ENCODE data around the gene CES3.
A peak's percentile ranks its signal among the peaks of the same experiment; 100 is the strongest.
"Not testable (repeated sequence)": the region's sequence is repeated elsewhere in the genome, so short reads cannot be mapped to it uniquely, and the experiment has no call there.

The CES3 gene

DNA sequence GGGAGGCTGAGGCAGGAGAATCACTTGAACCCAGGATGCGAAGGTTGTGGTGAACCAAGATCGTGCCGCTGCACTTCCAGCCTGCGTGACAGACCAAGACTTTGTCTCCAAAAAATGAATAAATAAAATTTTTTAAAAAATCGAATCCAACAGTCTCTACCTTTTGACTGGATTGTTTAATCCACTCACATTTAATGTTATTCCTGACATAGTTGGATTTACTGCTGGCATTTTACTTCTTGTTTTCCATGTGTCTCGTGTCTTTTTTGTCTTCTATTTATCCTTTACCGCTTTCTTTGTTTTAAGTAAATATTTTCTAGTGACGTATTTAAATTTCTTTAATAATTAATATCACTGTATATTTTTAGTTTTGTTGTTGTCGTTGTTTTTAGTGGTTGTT is 22.0 kb downstream of the CES3 start:
- Mint-ChIP-seq H3K27me3 (ENCODE audit: low read depth) (no peaks in the 10 kb centered on the region), H3K4me1 (ENCODE audit: low read depth) (peaks cover 59% of the 10 kb centered on the region)

DNA sequence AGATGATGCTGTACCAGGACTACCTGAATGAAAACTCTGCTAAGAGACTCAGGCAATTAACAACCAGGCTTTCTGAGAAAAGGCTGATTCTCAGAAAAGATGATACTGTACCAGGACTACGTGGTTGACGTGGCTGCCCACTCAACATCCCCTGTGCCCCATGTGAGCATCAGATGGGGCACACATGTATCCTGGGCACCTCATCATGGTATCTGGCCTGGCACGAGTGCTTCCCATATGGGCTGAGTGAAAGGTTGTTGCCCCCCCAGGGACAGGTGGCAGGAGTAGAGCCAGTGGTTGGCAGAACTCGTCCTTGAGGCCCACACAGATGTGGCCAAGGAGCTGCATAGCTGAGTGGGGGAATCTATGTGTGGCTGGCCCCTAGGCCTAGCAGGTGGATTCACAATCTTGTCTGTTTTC is 23.8 kb downstream of the CES3 start:
- Mint-ChIP-seq H3K9me3 (peaks cover 4% of the 10 kb centered on the region), H3K4me1 (ENCODE audit: low read depth) (peaks cover 53% of the 10 kb centered on the region), H3K4me3 (peak overlapping the region; percentile 22), H3K27me3 (ENCODE audit: low read depth) (no peaks in the 10 kb centered on the region), H3K27ac (peak overlapping the region; percentile 94), H3K36me3 (ENCODE audit: low read depth) (peaks cover 5% of the 10 kb centered on the region)

More for the DNA sequence above, 22.0 kb downstream of the CES3 start:
- Mint-ChIP-seq H3K36me3 (ENCODE audit: low read depth) (peaks cover 5% of the 10 kb centered on the region), H3K4me3 (no peak overlapping the region), H3K9me3 (peaks cover 4% of the 10 kb centered on the region), H3K27ac (peak overlapping the region; percentile 94)

DNA sequence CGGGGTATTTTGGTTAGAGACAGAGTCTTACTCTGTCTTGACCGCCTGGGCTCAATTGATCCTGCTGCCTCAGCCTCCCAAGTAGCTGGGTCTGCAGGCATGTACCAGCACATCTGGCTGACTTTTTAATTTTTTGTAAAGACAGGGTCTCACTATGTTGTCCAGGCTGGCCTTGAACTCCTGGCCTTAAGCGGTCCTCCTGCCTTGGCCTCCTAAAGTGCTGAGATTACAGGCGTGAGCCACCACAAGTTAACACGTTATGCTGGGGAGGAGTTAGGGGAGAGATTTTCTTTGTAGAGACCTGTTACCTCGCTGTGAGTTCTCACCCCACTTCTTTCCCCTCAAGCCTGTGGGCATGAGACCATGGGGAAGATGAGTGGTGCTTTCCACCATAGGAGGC is 25.5 kb downstream of the CES3 start:
- Mint-ChIP-seq H3K9me3 (peaks cover 4% of the 10 kb centered on the region), H3K4me1 (ENCODE audit: low read depth) (peaks cover 48% of the 10 kb centered on the region), H3K27me3 (ENCODE audit: low read depth) (no peaks in the 10 kb centered on the region), H3K4me3 (no peak overlapping the region), H3K36me3 (ENCODE audit: low read depth) (peaks cover 5% of the 10 kb centered on the region), H3K27ac (peak overlapping the region; percentile 74)

DNA sequence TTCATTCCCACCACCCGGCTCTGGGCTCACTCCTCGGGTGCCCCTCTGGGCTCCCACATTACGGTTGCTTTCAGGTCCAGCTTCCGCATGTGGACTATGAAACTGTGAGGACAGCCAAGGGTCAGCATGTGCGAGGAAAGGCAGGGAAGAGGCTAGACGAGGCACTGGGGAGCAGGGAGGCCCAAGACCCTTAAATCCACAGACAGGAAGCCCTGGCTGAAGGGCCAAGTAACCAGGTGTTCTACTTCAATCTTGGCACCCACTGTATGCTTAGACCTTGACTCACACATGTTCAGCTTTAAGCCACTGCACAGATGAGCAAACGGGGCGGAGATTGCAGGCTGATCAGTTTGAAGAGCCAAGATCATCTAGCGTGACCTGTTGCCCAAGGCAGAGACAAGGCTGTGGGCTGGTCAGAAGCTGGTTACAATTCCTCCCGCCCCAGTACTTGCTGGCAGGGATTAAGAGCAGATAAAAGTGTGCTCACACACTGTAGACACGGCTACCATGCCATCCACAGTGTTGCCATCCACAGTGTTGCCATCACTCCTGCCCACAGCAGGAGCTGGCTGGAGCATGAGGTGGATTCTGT is 27.2 kb downstream of the CES3 start, which contains the start of gene CES4A:
TSS of gene CES4A (plus strand) at position 393 of the 592 bp plus-strand sequence. CDS start at position 577, 184 bp downstream.
- peaks cover 40% of the 10 kb centered on the region for H3K4me1 Mint-ChIP-seq (ENCODE audit: low read depth)
- H3K27me3 Mint-ChIP-seq (ENCODE audit: low read depth) = no peaks in the 10 kb centered on the region
- H3K4me3 Mint-ChIP-seq = no peak within 1 kb of the TSS
- H3K9me3 Mint-ChIP-seq = peaks cover 4% of the 10 kb centered on the region
- peak within 1 kb of the TSS; percentile 81 for H3K27ac Mint-ChIP-seq
- H3K36me3 Mint-ChIP-seq (ENCODE audit: low read depth) = peaks cover 5% of the 10 kb centered on the region

DNA sequence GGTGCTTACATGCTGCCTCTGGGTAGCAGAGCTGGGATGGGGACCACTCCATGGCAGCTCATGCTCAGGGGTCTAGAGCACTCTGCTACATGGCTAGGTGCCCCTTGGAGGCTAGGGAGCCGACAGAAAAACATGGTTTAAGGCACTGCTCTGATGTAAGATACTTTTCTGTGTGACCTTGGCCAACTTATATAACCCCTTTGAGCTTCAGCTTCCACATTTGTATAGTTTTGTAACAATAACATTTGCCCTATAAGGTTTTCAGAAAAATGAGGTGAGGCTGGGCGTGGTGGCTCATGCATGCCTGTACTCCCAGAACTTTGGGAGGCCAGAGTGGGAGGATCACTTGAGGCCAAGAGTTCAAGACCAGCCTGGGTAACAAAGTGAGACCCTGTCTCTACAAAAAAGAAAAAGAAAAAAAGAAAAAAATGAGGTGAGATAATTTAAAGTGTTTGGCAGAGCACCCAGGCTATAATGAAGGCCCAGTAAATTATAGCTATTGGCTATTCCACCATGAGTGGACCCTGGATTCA is 30.5 kb downstream of the CES3 start:
- Mint-ChIP-seq H3K27ac (no peak overlapping the region), H3K27me3 (ENCODE audit: low read depth) (no peaks in the 10 kb centered on the region), H3K36me3 (ENCODE audit: low read depth) (peaks cover 3% of the 10 kb centered on the region), H3K9me3 (peaks cover 4% of the 10 kb centered on the region), H3K4me1 (ENCODE audit: low read depth) (peaks cover 15% of the 10 kb centered on the region), H3K4me3 (no peak overlapping the region)

DNA sequence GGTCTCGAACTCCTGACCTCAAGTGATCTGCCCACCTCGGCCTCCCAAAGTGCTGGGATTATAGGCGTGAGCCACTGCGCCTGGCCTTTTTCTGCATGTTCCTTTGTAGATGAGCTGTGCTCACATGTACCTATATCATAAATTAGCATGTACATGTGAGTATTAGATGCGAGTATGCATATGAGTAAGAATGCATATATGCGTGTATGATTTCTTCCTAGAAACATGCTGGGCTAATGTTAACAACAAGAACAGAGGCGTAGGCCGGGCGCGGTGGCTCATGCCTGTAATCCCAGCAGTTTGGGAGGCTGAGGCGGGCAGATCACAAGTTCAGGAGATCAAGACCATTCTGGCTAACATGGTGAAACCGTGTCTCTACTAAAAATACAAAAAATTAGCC is 32.5 kb downstream of the CES3 start:
- not testable (repeated sequence) for H3K4me1 Mint-ChIP-seq (ENCODE audit: low read depth); H3K27ac Mint-ChIP-seq; H3K36me3 Mint-ChIP-seq (ENCODE audit: low read depth); H3K9me3 Mint-ChIP-seq; H3K27me3 Mint-ChIP-seq (ENCODE audit: low read depth); H3K4me3 Mint-ChIP-seq

DNA sequence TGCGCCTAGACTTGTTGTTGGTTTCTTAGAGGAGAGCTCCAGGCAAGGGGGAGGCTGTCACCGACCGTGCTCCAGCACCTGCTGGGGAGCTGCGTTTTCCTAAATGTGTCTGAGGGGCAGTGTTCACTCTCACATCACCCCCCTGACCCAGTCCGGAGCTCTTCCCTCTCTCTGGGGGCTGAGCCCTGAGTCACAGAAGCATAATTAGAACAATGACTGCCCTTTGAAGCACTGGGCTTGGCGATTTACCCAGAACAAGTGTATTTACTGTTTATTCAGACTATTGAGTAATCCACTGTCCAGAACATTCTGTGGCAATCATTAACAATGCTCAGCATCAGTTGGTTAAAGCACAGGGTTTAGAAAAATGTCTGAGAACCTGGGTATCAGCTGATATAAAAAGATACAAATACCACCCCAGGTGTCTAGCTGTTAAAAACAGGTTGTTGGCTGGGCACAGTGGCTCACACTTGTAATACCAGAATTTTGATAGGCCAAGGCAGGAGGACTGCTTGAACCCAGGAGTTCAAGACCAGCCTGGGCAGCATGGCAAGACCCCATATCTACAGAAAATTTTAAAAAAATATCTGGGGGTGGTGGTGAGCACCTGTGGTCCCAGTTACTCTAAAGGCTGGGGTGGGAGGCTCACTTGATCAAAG is 35.4 kb downstream of the CES3 start:
- Mint-ChIP-seq H3K36me3 (ENCODE audit: low read depth) (peaks cover 2% of the 10 kb centered on the region), H3K4me3 (no peak overlapping the region), H3K27ac (no peak overlapping the region), H3K27me3 (ENCODE audit: low read depth) (no peaks in the 10 kb centered on the region), H3K4me1 (ENCODE audit: low read depth) (peaks cover 13% of the 10 kb centered on the region), H3K9me3 (no peaks in the 10 kb centered on the region)

DNA sequence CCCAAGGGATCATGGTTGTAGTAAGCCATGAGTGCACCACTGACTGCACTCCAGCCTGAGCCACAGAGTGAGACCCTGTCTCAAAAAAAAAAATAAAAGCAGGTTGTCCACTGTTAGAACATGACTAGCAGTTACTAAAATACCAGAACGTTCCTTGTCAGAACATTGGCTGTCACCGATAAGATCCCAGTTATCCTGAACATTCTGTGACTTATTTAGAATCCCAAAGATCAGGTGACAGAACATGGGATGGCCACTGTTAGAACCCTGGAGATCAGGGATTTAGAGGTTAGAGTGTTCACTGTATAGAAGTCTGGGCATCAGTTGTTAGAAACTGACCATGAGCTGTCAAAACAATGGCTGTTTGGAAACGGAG is 35.9 kb downstream of the CES3 start:
- Mint-ChIP-seq H3K4me3 (no peak overlapping the region), H3K36me3 (ENCODE audit: low read depth) (peaks cover 5% of the 10 kb centered on the region), H3K27ac (no peak overlapping the region)

DNA sequence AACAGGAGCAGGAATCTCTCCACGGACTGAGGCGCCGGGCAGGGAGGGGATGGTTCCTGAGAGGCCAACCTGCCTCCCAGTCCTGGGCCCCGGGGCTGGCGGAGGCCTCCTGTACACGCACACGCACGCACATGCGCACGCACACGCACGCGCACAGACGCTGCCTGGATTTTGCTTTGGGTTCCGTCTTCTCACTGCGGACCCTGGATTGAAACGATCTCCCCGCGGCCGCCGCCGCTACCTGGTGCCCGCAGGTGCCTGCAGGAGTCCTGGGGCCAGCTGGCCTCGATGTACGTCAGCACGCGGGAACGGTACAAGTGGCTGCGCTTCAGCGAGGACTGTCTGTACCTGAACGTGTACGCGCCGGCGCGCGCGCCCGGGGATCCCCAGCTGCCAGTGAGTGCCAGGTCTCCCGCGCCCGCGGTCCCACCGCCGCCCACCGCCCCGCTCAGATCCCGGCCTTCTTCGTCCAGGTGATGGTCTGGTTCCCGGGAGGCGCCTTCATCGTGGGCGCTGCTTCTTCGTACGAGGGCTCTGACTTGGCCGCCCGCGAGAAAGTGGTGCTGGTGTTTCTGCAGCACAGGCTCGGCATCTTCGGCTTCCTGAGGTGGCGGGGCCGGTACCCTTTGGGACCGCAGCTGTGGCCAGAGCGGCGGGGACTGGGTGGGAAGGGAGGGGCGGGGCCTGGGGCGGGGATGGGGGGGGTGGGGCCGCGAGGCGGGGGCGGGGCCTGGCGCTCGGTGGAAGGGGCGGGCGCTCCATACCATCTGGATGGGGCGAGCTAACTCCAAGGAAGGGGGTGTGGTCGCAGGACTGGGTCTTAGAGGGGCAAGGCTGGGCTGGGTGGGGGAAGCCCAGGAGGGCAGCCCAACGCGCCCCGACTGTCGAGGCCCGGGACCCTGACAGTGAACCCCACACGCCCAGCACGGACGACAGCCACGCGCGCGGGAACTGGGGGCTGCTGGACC is 39.6 kb downstream of the CES3 start:
- peak overlapping the region; percentile 70 for H3K4me3 Mint-ChIP-seq
- peak overlapping the region; percentile 78 for H3K27ac Mint-ChIP-seq
- H3K27me3 Mint-ChIP-seq (ENCODE audit: low read depth) = no peaks in the 10 kb centered on the region
- H3K9me3 Mint-ChIP-seq = no peaks in the 10 kb centered on the region
- H3K4me1 Mint-ChIP-seq (ENCODE audit: low read depth) = peaks cover 28% of the 10 kb centered on the region
- peaks cover 20% of the 10 kb centered on the region for H3K36me3 Mint-ChIP-seq (ENCODE audit: low read depth)

More for the DNA sequence above, 35.9 kb downstream of the CES3 start:
- H3K9me3 Mint-ChIP-seq = no peaks in the 10 kb centered on the region
- peaks cover 17% of the 10 kb centered on the region for H3K4me1 Mint-ChIP-seq (ENCODE audit: low read depth)
- no peaks in the 10 kb centered on the region for H3K27me3 Mint-ChIP-seq (ENCODE audit: low read depth)

DNA sequence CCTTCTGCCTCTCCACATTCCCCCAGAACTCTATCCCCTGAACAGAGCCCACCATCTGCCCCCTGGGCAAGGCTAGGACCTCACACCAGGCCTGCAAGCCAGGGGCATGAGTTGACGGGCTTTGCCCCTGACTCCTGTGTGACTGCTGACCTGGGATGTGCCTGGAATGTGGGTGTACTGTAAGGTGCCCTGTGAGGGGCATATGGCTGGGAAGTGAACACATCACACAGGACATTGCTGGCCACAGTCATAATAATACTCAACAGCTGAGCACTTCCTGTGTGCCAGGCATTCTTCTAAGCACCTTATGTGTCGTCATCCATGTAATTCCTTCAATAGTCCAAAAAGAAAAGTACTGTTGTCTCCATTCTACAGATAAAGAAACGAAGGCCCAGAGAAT is 40.7 kb downstream of the CES3 start:
- peak overlapping the region; percentile 27 for H3K27ac Mint-ChIP-seq
- H3K36me3 Mint-ChIP-seq (ENCODE audit: low read depth) = peaks cover 23% of the 10 kb centered on the region

DNA sequence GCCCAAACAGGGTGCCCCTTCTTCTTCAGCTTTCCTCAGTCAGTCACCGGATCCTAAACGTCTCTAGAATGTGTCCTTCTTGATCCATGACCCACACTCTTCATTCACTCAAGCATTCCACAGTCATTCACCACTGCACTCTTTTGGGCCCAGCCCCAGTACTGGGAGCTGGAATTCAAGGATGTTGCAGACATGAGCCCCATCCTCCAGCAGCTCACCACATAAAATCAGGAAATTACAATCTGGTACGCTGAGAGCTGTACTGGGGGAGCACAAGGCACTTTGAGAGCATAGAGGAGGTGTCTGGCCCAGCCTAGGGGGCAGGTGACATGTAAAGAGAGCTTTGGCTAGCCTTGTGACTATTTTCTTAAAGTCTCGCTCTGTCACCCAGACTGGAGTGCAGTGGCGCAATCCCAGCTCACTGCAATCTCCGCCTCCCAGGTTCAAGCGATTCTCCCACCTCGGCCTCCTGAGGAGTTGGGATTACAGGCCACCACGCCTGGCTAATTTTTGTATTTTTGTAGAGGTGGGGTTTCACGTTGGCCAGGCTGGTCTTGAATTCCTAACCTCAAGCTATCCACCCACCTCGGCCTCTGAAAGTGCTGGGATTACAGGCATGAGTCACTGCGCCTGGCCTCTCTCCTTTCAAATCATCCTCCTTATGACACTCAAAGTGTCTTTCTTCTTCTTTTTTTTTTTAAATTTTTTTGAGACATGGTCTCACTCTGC is 46.0 kb downstream of the CES3 start:
- H3K4me3 Mint-ChIP-seq = no peak overlapping the region
- H3K27ac Mint-ChIP-seq = no peak overlapping the region
- H3K36me3 Mint-ChIP-seq (ENCODE audit: low read depth) = peaks cover 23% of the 10 kb centered on the region
- no peaks in the 10 kb centered on the region for H3K27me3 Mint-ChIP-seq (ENCODE audit: low read depth)
- H3K4me1 Mint-ChIP-seq (ENCODE audit: low read depth) = peaks cover 26% of the 10 kb centered on the region
- no peaks in the 10 kb centered on the region for H3K9me3 Mint-ChIP-seq

More for the DNA sequence above, 40.7 kb downstream of the CES3 start:
- peaks cover 30% of the 10 kb centered on the region for H3K4me1 Mint-ChIP-seq (ENCODE audit: low read depth)
- no peaks in the 10 kb centered on the region for H3K27me3 Mint-ChIP-seq (ENCODE audit: low read depth)
- H3K4me3 Mint-ChIP-seq = peak overlapping the region; percentile 16
- no peaks in the 10 kb centered on the region for H3K9me3 Mint-ChIP-seq

DNA sequence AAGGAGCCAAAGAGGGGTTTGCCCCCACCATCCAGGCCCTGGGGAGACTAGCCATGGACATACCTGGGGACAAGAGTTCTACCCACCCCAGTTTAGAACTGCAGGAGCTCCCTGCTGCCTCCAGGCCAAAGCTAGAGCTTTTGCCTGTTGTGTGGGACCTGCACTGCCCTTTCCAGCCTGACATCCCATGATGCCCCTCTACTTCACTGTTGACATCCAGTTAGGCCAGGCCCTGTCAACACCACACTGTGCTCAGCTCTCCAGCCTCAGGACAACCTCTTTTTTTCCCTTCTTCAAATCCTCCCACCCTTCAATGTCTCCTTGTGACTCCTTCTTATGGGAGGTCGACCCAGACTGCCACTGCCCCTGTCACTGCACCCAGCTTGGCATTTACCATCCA is 48.1 kb downstream of the CES3 start:
- H3K27ac Mint-ChIP-seq = peak overlapping the region; percentile 42
- H3K4me3 Mint-ChIP-seq = no peak overlapping the region
- H3K4me1 Mint-ChIP-seq (ENCODE audit: low read depth) = peaks cover 22% of the 10 kb centered on the region

DNA sequence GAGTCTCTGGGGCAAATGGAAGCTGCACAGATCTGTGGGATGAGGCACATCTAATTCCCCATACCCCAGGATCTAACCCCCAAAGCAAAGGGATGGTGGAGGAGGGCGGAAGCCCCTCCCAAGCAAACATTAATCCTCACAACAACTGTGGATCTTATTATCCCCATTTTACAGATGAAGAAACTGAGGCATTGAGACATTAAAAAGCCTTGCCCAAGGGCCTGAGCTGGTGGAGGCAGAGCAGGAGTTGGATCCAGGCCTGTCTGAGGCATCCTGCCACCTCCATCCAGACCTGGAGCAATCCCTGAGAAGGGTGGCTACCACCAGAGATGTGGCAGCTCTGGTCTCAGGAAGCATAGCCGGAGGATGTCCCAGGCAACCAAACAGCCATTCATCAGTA is 50.2 kb downstream of the CES3 start:
- Mint-ChIP-seq H3K4me3 (no peak overlapping the region), H3K27ac (no peak overlapping the region), H3K27me3 (ENCODE audit: low read depth) (no peaks in the 10 kb centered on the region), H3K4me1 (ENCODE audit: low read depth) (peaks cover 35% of the 10 kb centered on the region), H3K36me3 (ENCODE audit: low read depth) (peaks cover 6% of the 10 kb centered on the region), H3K9me3 (no peaks in the 10 kb centered on the region)

More for the DNA sequence above, 48.1 kb downstream of the CES3 start:
- H3K27me3 Mint-ChIP-seq (ENCODE audit: low read depth) = no peaks in the 10 kb centered on the region
- peaks cover 12% of the 10 kb centered on the region for H3K36me3 Mint-ChIP-seq (ENCODE audit: low read depth)
- H3K9me3 Mint-ChIP-seq = no peaks in the 10 kb centered on the region
